ENCODE data around the gene TANGO2.
A peak's percentile ranks its signal among the peaks of the same experiment; 100 is the strongest.

The TANGO2 gene

GRCh38 chr22:19983741-19984140 lies 37.2 kb upstream of the TANGO2 start:
- no peak for DNase-seq (ENCODE audit: low spot score)

DNA sequence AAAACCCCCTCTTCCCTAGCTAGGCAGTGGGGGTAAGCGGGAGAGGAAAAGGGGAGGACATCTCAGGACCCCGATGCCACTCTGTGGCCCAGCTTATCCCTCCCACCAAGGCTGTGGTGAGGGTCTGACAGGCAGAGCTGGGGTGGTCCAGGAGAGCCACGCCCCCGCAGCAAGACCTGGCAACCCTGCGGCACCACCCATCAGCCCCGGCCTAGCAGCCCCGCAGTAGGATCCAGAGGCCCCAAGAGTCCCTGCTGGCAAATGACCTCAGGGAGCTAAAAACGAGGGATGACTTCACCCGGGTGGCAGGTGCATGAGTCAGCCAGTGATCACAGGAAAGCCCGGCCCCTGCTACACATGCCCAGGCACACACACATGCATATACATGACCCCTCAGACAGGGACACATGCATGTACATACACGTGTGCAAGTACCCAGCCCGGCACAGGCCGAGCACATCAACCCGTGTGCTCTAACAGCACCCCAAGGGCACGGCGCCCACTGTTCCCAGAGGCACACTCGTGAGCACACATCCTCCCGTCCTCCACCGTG lies 36.6 kb upstream of the TANGO2 start:
- no peak for DNase-seq (ENCODE audit: low spot score)

DNA sequence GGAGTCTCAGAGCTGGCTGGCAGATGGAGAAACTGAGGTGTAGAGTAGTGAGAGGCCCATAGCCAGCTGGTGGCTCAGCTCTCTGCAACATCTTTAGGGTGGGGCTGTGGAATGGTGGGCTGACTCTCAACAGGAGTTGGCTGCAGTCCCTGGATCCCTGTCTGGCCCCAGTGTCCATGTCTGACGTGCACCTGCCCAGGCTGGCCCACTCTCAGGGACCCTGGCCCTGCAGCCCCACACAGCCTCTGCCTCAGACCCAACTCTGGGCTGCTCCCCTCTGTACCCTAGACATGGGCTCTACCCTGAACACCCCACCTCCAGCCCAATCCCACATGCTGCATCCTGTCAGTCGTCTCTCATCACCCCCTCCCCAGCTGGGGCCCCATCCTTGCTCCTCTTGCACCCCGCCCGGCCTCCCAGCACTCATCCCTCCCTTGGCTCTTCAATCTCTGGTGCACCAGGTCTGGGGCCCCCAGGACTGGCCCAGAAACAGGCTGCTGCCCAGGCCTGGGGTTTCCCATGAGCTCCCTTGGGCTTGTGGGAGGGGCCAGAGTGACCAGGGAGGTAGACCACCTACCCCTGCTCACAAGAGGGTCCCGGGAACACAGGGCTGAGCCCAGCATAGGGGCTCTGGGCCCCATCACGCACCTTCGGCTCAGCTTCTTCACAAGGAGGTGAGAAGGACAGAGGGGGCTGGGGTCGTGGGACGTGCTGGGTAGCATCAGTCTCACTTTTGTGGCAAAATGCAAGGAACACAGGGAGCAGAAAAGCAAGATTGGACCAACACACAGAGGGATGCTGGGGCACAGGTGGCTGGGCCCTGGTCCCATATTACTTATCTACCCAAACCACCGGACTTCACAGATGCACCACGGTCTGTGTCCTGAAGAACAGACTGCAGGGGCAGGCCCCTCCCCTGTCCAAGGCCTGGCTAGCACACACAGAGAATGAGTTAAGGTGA lies 35.8 kb upstream of the TANGO2 start:
- DNase-seq (ENCODE audit: low spot score): no peak

DNA sequence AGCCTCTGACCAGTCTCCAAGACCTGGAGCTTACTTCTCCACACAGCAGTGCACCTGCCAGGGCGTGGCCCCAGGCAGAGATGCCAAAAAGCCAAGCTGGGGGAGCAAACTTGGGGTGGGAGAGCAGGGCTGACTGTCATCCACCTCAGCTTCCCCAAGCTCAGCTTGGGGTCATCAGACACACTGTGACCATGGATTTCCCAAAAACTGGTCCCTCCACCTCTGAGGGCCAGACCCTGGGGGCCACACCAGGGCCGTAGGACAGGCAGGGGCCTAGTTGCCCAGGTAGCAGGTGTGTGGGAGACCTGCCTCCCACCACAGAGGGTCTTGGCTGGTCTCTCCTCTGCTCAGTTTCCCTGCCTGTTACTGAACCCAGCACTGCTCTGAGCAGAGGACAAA lies 34.9 kb upstream of the TANGO2 start:
- no peak for DNase-seq (ENCODE audit: low spot score)

DNA sequence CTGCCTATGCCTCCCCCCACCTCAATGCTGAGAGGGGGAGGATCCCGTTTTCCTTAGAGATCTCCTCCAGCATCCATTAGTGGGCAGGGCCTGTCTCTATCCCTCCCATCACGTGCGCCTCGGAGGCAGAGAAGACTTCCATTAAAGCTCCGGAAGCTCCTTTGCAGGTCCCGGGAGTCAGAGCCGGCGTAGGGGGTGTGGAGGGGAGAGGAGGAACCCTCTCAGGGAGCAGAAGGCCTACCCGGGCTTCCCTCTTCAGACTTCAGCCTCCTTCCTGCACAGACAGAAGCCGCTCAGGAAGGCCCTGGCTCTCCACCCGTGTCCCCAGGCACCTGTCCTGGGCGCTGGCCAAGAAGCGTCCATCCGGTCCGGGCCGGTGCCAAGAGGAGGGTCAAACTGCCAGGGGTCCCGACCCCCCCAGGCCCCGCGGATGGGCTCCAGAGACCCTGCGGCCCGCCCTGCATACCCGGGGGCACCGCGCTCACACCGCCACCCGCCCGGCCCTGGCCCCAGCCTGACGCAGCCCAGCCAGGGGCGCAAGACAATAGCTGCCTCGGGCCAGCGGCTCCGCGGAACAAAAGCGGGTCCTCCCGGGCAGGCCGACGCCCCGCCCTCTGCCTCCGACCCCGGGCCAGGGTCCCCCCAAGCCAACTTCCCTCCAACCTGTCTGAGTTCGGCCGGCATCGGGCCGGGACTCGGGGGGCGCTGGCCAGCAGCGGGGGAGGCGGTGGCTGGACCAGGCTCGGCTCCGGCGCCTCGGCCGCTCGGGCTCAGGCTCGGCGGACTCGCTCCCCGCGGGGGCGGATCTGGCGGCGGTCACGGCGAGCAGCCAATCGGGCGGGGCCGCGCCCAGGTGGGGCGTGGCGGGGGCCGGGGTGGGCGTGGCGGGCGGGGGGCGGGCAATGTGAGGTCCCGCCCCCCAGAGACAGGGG lies 34.2 kb upstream of the TANGO2 start:
- DNase-seq (ENCODE audit: low spot score): peak; percentile 61

DNA sequence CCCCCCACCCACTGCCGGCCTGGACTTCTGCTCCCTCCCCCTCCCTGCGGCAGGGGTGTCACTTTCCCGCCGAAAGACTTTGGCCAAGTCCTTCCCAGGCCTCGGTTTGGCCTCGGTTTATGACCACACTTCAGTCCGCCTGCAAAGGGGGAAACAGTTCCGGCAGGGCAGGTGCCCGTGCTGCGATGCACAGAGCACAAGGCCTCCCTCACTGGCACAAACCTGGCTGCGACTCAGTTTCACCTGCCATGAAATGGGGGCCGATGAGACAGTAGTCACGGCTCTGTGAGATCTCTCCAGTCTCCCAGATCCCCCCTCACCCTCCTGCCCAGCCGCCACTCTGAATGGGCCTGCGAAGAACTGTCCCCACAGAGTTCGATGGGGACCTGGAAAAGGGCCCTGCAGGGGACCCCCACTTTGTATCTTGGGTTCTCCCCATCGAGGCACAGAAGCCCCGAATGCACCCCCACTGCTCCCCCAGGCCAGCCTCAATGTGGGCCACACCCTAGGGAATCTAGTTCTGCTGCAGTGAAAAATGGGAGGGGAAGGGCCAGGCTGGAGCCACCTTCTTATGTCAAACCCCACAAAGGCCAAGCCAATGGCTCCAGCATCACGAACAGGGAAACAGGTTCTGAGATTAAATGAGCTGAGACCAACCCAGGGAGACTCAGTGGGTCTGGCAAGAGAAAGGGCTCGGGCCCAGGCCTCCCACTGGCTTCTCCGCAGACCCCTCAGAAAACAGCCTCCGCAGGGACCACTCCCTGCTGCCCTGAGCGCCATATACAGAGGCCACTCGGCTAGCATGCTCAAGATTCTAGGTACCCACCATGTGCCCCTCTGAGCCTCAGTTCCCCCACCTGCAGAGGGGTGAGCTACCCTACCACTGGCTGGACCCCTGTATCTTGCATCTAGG lies 33.3 kb upstream of the TANGO2 start:
- no peak for DNase-seq (ENCODE audit: low spot score)

- no peak for DNase-seq (ENCODE audit: low spot score)
Observed at GRCh38 chr22:19988331-19988808, 32.5 kb upstream of the TANGO2 start.

DNA sequence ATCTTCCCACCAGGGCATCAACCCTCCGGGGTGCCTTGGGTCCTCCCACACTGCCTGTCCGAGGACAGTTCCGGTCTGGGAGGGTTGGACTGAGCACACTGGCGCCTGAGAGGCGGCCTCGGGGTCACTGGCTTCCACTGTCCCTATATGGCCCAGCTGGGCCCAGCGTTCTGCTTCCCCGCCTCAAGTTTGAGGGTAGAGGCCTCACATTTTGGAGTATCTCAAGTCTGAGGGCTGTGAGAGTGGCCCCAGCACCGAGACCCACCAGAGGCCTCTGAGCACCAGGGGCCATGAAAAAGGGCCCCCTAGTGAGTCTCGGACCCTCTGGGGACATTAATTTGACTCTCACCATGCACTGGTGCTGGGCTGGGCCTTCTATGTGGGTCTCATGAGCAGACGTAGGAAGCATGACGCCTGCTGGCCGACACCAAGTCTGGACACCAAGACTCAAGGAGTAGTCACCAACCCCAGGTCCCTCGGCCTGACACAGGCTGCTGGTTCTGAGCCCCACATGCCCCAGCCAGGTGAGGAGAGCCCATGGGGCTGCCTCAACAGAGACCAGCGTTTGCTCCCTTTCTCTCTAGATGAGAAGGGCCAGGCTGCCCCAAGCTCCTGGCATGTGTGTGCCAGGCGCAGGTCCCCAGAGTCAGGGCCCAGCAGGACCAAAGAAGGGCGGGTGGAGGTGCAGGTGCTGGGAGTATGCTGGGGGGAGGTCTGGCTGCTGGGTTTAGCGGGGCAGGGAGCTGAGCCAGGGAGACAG lies 31.8 kb upstream of the TANGO2 start:
- no peak for DNase-seq (ENCODE audit: low spot score)

GRCh38 chr22:19989725-19990067 lies 31.2 kb upstream of the TANGO2 start:
- no peak for DNase-seq (ENCODE audit: low spot score)

DNA sequence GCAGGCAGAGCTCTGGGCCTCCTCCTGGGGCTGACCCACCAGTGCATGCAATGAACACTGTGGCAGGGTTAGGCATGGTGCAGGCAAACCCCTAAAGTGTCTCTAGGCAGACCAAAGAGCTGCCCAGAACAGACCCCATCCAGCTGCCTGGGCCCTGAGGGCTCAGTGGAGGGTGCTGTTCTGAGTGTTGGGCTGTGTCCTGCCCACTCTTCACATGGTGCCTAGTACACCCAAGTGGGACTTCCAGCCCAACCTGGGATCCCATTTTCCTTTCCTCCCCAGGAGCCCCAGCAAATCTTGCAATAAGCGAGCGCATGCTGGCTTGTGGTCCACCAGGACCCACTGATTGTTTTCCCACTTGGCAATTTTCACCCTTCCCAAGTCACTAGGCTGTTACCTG lies 30.7 kb upstream of the TANGO2 start:
- DNase-seq (ENCODE audit: low spot score): no peak

- no peak for DNase-seq (ENCODE audit: low spot score)
Observed at GRCh38 chr22:19990609-19991394, 30.1 kb upstream of the TANGO2 start.

DNA sequence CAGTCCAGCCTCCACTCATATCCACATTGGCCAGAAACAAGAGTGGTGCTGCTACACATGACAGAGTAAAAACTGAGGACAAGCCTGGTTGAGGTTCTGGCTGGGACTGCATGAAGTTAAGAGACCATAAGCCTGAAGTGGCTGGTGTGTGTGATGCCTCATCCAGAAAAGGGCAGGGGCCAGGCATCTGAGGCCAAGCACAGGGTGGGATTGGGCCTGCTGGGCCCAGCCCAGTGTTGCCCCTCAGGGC lies 29.6 kb upstream of the TANGO2 start:
- no peak for DNase-seq (ENCODE audit: low spot score)

DNA sequence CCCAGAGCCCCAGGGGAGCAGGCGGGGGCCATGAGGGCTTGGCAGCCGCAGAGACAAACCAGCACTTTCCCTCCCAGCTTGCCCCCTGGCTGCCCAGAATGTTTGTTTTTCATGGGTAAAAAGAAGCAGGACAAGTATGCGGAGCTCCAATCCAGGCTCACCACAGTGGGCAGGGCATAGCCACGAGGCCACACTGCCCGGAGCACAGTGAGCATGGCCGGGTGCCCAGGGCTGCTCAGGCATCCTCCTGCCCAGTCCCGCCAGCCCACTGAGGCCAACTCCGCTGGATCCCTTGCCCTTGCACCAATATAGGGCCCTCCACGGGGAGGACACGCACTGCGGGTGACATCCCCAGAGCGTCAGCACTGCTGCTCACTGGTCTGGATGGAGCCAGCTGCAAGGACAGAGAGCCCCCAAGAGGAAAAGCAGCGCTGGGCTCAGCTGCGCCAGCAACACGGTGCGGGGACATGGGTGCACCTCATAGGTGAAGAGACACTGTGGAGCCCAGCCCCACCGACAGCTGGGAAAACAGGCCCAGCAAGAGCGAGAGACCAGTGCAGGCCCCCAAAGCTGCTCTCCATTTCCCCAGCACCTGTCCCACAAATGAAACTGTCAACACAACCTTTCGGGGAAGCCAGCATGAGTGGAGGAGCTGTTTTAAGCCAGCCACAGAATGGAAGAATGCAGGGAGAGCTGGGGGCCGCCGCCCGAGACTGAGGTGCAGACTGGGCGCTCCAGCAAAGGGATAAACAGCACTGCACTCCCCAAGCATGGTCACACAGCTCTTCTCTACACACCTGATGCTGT lies 29.1 kb upstream of the TANGO2 start:
- DNase-seq (ENCODE audit: low spot score): no peak

- DNase-seq (ENCODE audit: low spot score): no peak
Observed at GRCh38 chr22:19992481-19992911, 28.4 kb upstream of the TANGO2 start.

DNA sequence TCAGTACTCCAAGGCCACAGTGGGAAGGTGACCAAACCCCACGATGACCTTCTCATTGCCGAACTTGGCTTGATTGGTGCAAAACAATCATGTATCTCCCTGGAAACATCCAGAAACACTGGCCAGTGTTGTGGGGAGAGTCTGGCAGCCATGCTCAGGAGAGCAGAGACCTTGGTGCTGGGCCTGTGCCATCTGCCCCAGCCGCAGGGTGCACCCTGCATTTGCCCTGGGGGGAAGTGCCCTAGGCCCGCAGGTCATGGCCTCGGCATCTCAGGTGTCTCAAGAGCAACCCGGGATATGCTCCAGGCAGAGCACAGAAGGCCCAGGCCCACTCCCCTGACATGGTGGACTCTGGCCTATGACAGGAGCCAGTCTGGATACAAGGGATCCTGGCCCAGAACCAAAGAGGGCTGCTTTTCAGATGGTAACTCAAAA lies 28.0 kb upstream of the TANGO2 start:
- DNase-seq (ENCODE audit: low spot score): no peak

- no peak for DNase-seq (ENCODE audit: low spot score)
Observed at GRCh38 chr22:19993926-19994325, 27.0 kb upstream of the TANGO2 start.

- no peak for DNase-seq (ENCODE audit: low spot score)
Observed at GRCh38 chr22:19994851-19995610, 25.9 kb upstream of the TANGO2 start.

- DNase-seq (ENCODE audit: low spot score): no peak
Observed at GRCh38 chr22:19995611-19996339, 25.1 kb upstream of the TANGO2 start.
